Measurements from ENCODE around the gene KRTAP27-1. TPM values are rescaled to one million over a fixed set of nuclear protein-coding genes. Genes with fewer than 3 reads are reported as not detected.

KRTAP27-1 gene
- total and polyA plus RNA-seq, 7 donors: not detected

- Histone ChIP-seq H3K4me3 (no peak overlapping the region), H3K27me3 (no peaks in the 10 kb centered on the region), H3K27ac (no peak overlapping the region), H3K4me1 (no peaks in the 10 kb centered on the region), H3K36me3 (no peaks in the 10 kb centered on the region), H3K9me3 (no peaks in the 10 kb centered on the region)
- TF ChIP-seq EP300 (IDR thresholded peaks at IDR 0.05) (no peak), POLR2AphosphoS5 (IDR thresholded peaks at IDR 0.05) (no peak), CTCF (IDR thresholded peaks at IDR 0.05) (no peak), POLR2A (IDR thresholded peaks at IDR 0.05) (no peak)
- no peak for DNase-seq
- WGBS, 2 donors: 90 to 92% methylated on average over 2 of the region's 2 CpGs
- intact Hi-C loops (cut with DNase I): no loop called here
These were observed 21.8 kb downstream of the KRTAP27-1 start for GRCh38 chr21:30315701-30316100.

- Histone ChIP-seq H3K36me3 (no peaks in the 10 kb centered on the region), H3K4me1 (no peaks in the 10 kb centered on the region), H3K27me3 (no peaks in the 10 kb centered on the region), H3K27ac (no peak overlapping the region), H3K9me3 (peaks cover 0 to 1% (median 0%) of the 10 kb centered on the region in 4 donors), H3K4me3 (no peak overlapping the region)
- no peak for TF ChIP-seq CTCF (IDR thresholded peaks at IDR 0.05)
- TF ChIP-seq POLR2A (IDR thresholded peaks at IDR 0.05): no peak
- TF ChIP-seq EP300 (IDR thresholded peaks at IDR 0.05): no peak
- no peak for TF ChIP-seq POLR2AphosphoS5 (IDR thresholded peaks at IDR 0.05)
- WGBS, 2 donors: 61 to 83% methylated on average over 2 of the region's 2 CpGs
- no peak for DNase-seq
- intact Hi-C loops (cut with DNase I): no loop called here
These were observed 30.6 kb downstream of the KRTAP27-1 start for GRCh38 chr21:30306884-30307283.

- no peak overlapping the region for H3K4me3 ChIP-seq
- H3K27ac ChIP-seq: no peak overlapping the region
- intact Hi-C loops (cut with DNase I): no loop called here
- no peak for DNase-seq
- no peaks in the 10 kb centered on the region for H3K36me3 ChIP-seq
- TF ChIP-seq EP300 (IDR thresholded peaks at IDR 0.05): no peak
- no peak for TF ChIP-seq POLR2AphosphoS5 (IDR thresholded peaks at IDR 0.05)
- H3K4me1 ChIP-seq: no peaks in the 10 kb centered on the region
- 17 to 43% methylated on average over 1 of the region's 1 CpG for WGBS, 2 donors
- H3K27me3 ChIP-seq: no peaks in the 10 kb centered on the region
- H3K9me3 ChIP-seq: peaks cover 0 to 1% (median 0%) of the 10 kb centered on the region in 4 donors
These were observed 32.4 kb downstream of the KRTAP27-1 start for GRCh38 chr21:30305136-30305535.

GRCh38 chr21:30289215-30289614, 48.3 kb downstream of the KRTAP27-1 start, which contains the start of gene KRTAP25-1:
KRTAP25-1 (minus strand) TSS chr21:30289514; CDS start chr21:30289490, 24 bp downstream.
- no peak for DNase-seq
- Histone ChIP-seq H3K9me3 (no peaks in the 10 kb centered on the region), H3K4me3 (no peak within 1 kb of the TSS), H3K4me1 (no peaks in the 10 kb centered on the region), H3K27ac (no peak within 1 kb of the TSS), H3K27me3 (no peaks in the 10 kb centered on the region), H3K36me3 (no peaks in the 10 kb centered on the region)
- TF ChIP-seq CTCF (IDR thresholded peaks at IDR 0.05) (no peak), POLR2AphosphoS5 (IDR thresholded peaks at IDR 0.05) (no peak), POLR2A (IDR thresholded peaks at IDR 0.05) (no peak), EP300 (IDR thresholded peaks at IDR 0.05) (no peak)
- intact Hi-C loops (cut with DNase I): no loop called here
- WGBS, 2 donors: 92 to 96% methylated on average over 2 of the region's 2 CpGs

Small RNA genes within 50 kb of the gene (small RNA-seq; reads per million reads assigned to genes)
- gene KRTAP23-1 (0 reads per million in 3 donors), gene MIR4327 (0 reads per million in 3 donors)

Other genes with a start within 250 kb of the KRTAP27-1 start
- gene CLDN17, start 170.9 kb downstream of the KRTAP27-1 start, total RNA-seq: not detected
- gene CLDN17, start 170.9 kb downstream of the KRTAP27-1 start, polyA plus RNA-seq: not detected
- gene CLDN8, start 121.6 kb downstream of the KRTAP27-1 start, total RNA-seq: under 1 TPM in 1 of 4 donors, not detected in 3; 0.71 TPM
- gene CLDN8, start 121.6 kb downstream of the KRTAP27-1 start, polyA plus RNA-seq: 10 to 100 TPM in 1 of 3 donors, 1 to 10 TPM in 2; 3.1 to 21.0 (median 6.9) TPM
- gene KRTAP24-1, start 54.7 kb downstream of the KRTAP27-1 start, total RNA-seq: not detected
- not detected for gene KRTAP24-1, start 54.7 kb downstream of the KRTAP27-1 start, polyA plus RNA-seq
- not detected for gene KRTAP25-1, start 48.2 kb downstream of the KRTAP27-1 start, total RNA-seq
- gene KRTAP25-1, start 48.2 kb downstream of the KRTAP27-1 start, polyA plus RNA-seq: not detected
- gene KRTAP26-1, start 17.4 kb downstream of the KRTAP27-1 start, total RNA-seq: not detected
- gene KRTAP26-1, start 17.4 kb downstream of the KRTAP27-1 start, polyA plus RNA-seq: not detected
- not detected for gene KRTAP23-1, start 10.9 kb upstream of the KRTAP27-1 start, total RNA-seq
- not detected for gene KRTAP23-1, start 10.9 kb upstream of the KRTAP27-1 start, polyA plus RNA-seq
- not detected for gene KRTAP13-2, start 34.6 kb upstream of the KRTAP27-1 start, total RNA-seq
- gene KRTAP13-2, start 34.6 kb upstream of the KRTAP27-1 start, polyA plus RNA-seq: 1 to 10 TPM; 1.8 to 6.0 (median 2.4) TPM
- gene KRTAP13-1, start 58.3 kb upstream of the KRTAP27-1 start, total RNA-seq: not detected
- not detected for gene KRTAP13-1, start 58.3 kb upstream of the KRTAP27-1 start, polyA plus RNA-seq
- not detected for gene KRTAP13-3, start 88.2 kb upstream of the KRTAP27-1 start, total RNA-seq
- not detected for gene KRTAP13-3, start 88.2 kb upstream of the KRTAP27-1 start, polyA plus RNA-seq
- not detected for gene KRTAP13-4, start 92.5 kb upstream of the KRTAP27-1 start, total RNA-seq
- not detected for gene KRTAP13-4, start 92.5 kb upstream of the KRTAP27-1 start, polyA plus RNA-seq
- not detected for gene KRTAP15-1, start 102.6 kb upstream of the KRTAP27-1 start, total RNA-seq
- not detected for gene KRTAP15-1, start 102.6 kb upstream of the KRTAP27-1 start, polyA plus RNA-seq
- not detected for gene KRTAP19-1, start 142.7 kb upstream of the KRTAP27-1 start, total RNA-seq
- not detected for gene KRTAP19-1, start 142.7 kb upstream of the KRTAP27-1 start, polyA plus RNA-seq
- gene KRTAP19-2, start 149.7 kb upstream of the KRTAP27-1 start, total RNA-seq: not detected
- not detected for gene KRTAP19-2, start 149.7 kb upstream of the KRTAP27-1 start, polyA plus RNA-seq
- gene KRTAP19-3, start 154.3 kb upstream of the KRTAP27-1 start, total RNA-seq: not detected
- not detected for gene KRTAP19-3, start 154.3 kb upstream of the KRTAP27-1 start, polyA plus RNA-seq
- not detected for gene KRTAP19-4, start 159.5 kb upstream of the KRTAP27-1 start, total RNA-seq
- not detected for gene KRTAP19-4, start 159.5 kb upstream of the KRTAP27-1 start, polyA plus RNA-seq
- gene KRTAP19-5, start 164.4 kb upstream of the KRTAP27-1 start, total RNA-seq: not detected
- not detected for gene KRTAP19-5, start 164.4 kb upstream of the KRTAP27-1 start, polyA plus RNA-seq
- gene KRTAP19-6, start 204.2 kb upstream of the KRTAP27-1 start, total RNA-seq: not detected
- not detected for gene KRTAP19-6, start 204.2 kb upstream of the KRTAP27-1 start, polyA plus RNA-seq
- gene KRTAP19-7, start 223.6 kb upstream of the KRTAP27-1 start, total RNA-seq: not detected
- not detected for gene KRTAP19-7, start 223.6 kb upstream of the KRTAP27-1 start, polyA plus RNA-seq

All from sigmoid colon (tissue), 7 donors.